HEK293 (cell line): ENCODE results near the gene SH3PXD2B.

Experiments used
- CTCF ChIA-PET: fragments of 350-600 bp; formaldehyde crosslinking; extraction: SDS; loops from one replicate; lab custom pipeline; 2021; ENCODE audit warnings: antibody characterized with exemption; lab: Yijun Ruan, JAX
- POLR2A ChIA-PET: fragments of 300-600 bp; formaldehyde crosslinking; extraction: SDS; loops from one replicate; lab custom pipeline; 2020; ENCODE audit warnings: antibody characterized with exemption, inconsistent platforms; lab: Yijun Ruan, JAX
- H3K27ac ChIP-seq: fragments of 200-500 bp; sonication (Bioruptor generic); 2 replicates; pipeline ENCODE4 v1.5.1; 2014; ENCODE audit warnings: low read depth, low read length, control low read depth, inconsistent platforms; ENCODE audit errors: extremely low read depth
- H3K36me3 ChIP-seq, 2 experiments: fragments of 200-500 bp in 1 of 2; sonication (Bioruptor generic) in 1 of 2; 1 replicate in 1 of 2; 2 replicates in 1 of 2; pipeline ENCODE4 v1.5.1; 2014 to 2017; ENCODE audit warnings: inconsistent platforms in 2 of 2, low read length in 2 of 2; ENCODE audit not compliant: control insufficient read depth in 2 of 2, insufficient read depth in 1 of 2
- H3K4me1 ChIP-seq: fragments of 200-500 bp; sonication (Bioruptor generic); 2 replicates; pipeline ENCODE4 v1.5.1; 2014; ENCODE audit warnings: mild to moderate bottlenecking, low read length, inconsistent platforms; ENCODE audit not compliant: control insufficient read depth, insufficient read depth
- H3K4me3 ChIP-seq: 2 replicates; pipeline ENCODE4 v1.5.1; 2011; ENCODE audit warnings: low read depth, mild to moderate bottlenecking, control low read depth, low read length, moderate library complexity
- H3K9me3 ChIP-seq: fragments of 200-500 bp; sonication (Bioruptor generic); 2 replicates; pipeline ENCODE4 v1.5.1; 2014; ENCODE audit warnings: low read depth, low read length, inconsistent platforms; ENCODE audit not compliant: control insufficient read depth, insufficient read depth
- GLIS1 ChIP-seq: fragments of 450-650 bp; formaldehyde crosslinking; IDR thresholded peaks from 2 replicates; pipeline ENCODE4 v1.5.1; 2016; ENCODE audit warnings: missing biosample characterization, missing genetic modification characterization
- RBAK ChIP-seq: fragments of 450-650 bp; formaldehyde crosslinking; IDR thresholded peaks from 2 replicates; pipeline ENCODE4 v1.5.1; 2016; ENCODE audit warnings: missing biosample characterization, missing genetic modification characterization
- SP3 ChIP-seq: fragments of 450-650 bp; formaldehyde crosslinking; IDR thresholded peaks from 2 replicates; pipeline ENCODE4 v1.5.1; 2016; ENCODE audit warnings: missing biosample characterization, missing genetic modification characterization
- TCF7L2 ChIP-seq: IDR thresholded peaks from 2 replicates; pipeline ENCODE4 v1.6.1; 2011; ENCODE audit warnings: low read depth, mild to moderate bottlenecking, inconsistent platforms, low read length, moderate library complexity, borderline replicate concordance
- ZBTB20 ChIP-seq: fragments of 450-650 bp; formaldehyde crosslinking; IDR thresholded peaks from 2 replicates; pipeline ENCODE4 v1.5.1; 2016; ENCODE audit warnings: missing biosample characterization, missing genetic modification characterization
- ZFP3 ChIP-seq: fragments of 450-650 bp; formaldehyde crosslinking; IDR thresholded peaks from 2 replicates; pipeline ENCODE4 v1.5.1; 2016; ENCODE audit warnings: low read depth, missing biosample characterization, missing genetic modification characterization
- ZFP41 ChIP-seq: fragments of 450-650 bp; formaldehyde crosslinking; IDR thresholded peaks from 2 replicates; pipeline ENCODE4 v1.5.1; 2016; ENCODE audit warnings: missing biosample characterization, missing genetic modification characterization, borderline replicate concordance
- ZIC2 ChIP-seq: fragments of 450-650 bp; formaldehyde crosslinking; IDR thresholded peaks from 2 replicates; pipeline ENCODE4 v1.5.1; 2016; ENCODE audit warnings: missing biosample characterization, missing genetic modification characterization
- ZNF157 ChIP-seq: fragments of 450-650 bp; formaldehyde crosslinking; IDR thresholded peaks from 2 replicates; pipeline ENCODE4 v1.5.1; 2016; ENCODE audit warnings: missing biosample characterization, missing genetic modification characterization
- ZNF24 ChIP-seq: fragments of 450-650 bp; formaldehyde crosslinking; IDR thresholded peaks from 2 replicates; pipeline ENCODE4 v1.5.1; 2016; ENCODE audit warnings: missing biosample characterization, missing genetic modification characterization
- ZNF335 ChIP-seq: fragments of 450-650 bp; formaldehyde crosslinking; conservative IDR thresholded peaks from 2 replicates; pipeline ENCODE4 v1.5.1; 2016; ENCODE audit warnings: missing biosample characterization, missing genetic modification characterization
- ZNF513 ChIP-seq: fragments of 450-650 bp; IDR thresholded peaks from 2 replicates; pipeline ENCODE4 v1.5.1; 2018; ENCODE audit warnings: missing biosample characterization, missing genetic modification characterization
- ZNF514 ChIP-seq: fragments of 450-650 bp; formaldehyde crosslinking; IDR thresholded peaks from 2 replicates; pipeline ENCODE4 v1.5.1; 2016; ENCODE audit warnings: missing biosample characterization, missing genetic modification characterization
- ZNF561 ChIP-seq: fragments of 450-650 bp; IDR thresholded peaks from 2 replicates; pipeline ENCODE4 v1.5.1; 2018; ENCODE audit warnings: missing biosample characterization, missing genetic modification characterization, borderline replicate concordance
- ZNF596 ChIP-seq: fragments of 450-650 bp; IDR thresholded peaks from 2 replicates; pipeline ENCODE4 v1.5.0; 2018; ENCODE audit warnings: missing biosample characterization, mild to moderate bottlenecking, missing genetic modification characterization, moderate library complexity
- ZNF654 ChIP-seq: fragments of 450-650 bp; formaldehyde crosslinking; IDR thresholded peaks from 2 replicates; pipeline ENCODE4 v1.5.1; 2016; ENCODE audit warnings: low read depth, missing biosample characterization, missing genetic modification characterization
- ZNF76 ChIP-seq: fragments of 450-650 bp; formaldehyde crosslinking; IDR thresholded peaks from 2 replicates; pipeline ENCODE4; 2016; ENCODE audit warnings: low read depth, missing biosample characterization, missing genetic modification characterization, borderline replicate concordance
- ZNF776 ChIP-seq: fragments of 450-650 bp; formaldehyde crosslinking; IDR thresholded peaks from 2 replicates; pipeline ENCODE4 v1.5.0; 2017; ENCODE audit warnings: missing biosample characterization, missing genetic modification characterization, borderline replicate concordance
- ZNF777 ChIP-seq: fragments of 450-650 bp; formaldehyde crosslinking; IDR thresholded peaks from 2 replicates; pipeline ENCODE4 v1.5.1; 2017; ENCODE audit warnings: missing biosample characterization, missing genetic modification characterization, borderline replicate concordance
- ZSCAN30 ChIP-seq: fragments of 450-650 bp; IDR thresholded peaks from 2 replicates; pipeline ENCODE4 v1.5.1; 2018; ENCODE audit warnings: missing biosample characterization, mild to moderate bottlenecking, missing genetic modification characterization, moderate library complexity
- ZXDB ChIP-seq: fragments of 450-650 bp; formaldehyde crosslinking; IDR thresholded peaks from 2 replicates; pipeline ENCODE4 v1.5.1; 2016; ENCODE audit warnings: missing biosample characterization, missing genetic modification characterization
- TF ChIP-seq, protein P1 (sequence below): fragments of 450-650 bp; formaldehyde crosslinking; IDR thresholded peaks from 2 replicates; pipeline ENCODE4 v1.5.1; 2017; ENCODE audit warnings: missing biosample characterization, missing genetic modification characterization
- TF ChIP-seq, protein P2 (sequence below): fragments of 450-650 bp; formaldehyde crosslinking; IDR thresholded peaks from 2 replicates; pipeline ENCODE4; 2016; ENCODE audit warnings: missing biosample characterization, missing genetic modification characterization
- TF ChIP-seq, protein P3 (sequence below): fragments of 450-650 bp; formaldehyde crosslinking; IDR thresholded peaks from 2 replicates; pipeline ENCODE4 v1.5.1; 2016; ENCODE audit warnings: missing biosample characterization, missing genetic modification characterization

The SH3PXD2B gene

DNA sequence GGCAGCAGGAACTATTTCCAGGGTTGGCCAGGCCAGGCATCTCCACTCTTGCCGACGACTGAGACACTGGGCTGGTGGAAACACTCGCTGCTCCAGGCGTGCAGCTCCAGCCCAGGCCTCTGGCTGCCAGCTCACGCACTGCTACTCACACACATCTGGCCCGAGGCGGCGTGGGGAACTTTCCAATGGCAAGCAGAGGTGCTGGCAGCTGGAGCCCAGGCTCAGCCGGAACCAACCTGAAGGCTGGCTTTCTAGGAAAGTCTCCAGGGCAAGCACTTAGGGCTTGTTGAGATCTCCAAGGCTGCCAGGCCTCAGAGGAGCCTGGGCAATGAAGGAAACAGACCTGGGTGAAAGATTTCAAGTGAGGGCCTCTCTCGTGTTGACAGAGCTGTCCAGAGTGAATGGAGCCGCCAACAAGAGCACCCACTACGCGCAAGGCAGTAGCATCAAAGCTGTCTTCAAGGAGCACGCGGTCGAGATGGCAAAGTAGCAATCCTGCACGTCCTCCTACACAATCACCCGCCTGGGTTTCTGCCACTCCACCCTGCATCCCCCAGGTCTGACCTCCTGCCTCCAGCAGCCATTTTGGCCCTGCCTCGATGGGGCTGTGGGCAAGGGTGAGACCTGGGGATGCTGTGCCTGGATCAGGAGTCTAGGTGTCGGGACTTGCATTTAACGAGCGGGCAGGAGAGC, 14.4 kb downstream of the SH3PXD2B start:
- no peak overlapping the region for H3K27ac ChIP-seq
- H3K4me1 ChIP-seq, result peaks cover 18% of the 10 kb centered on the region
- H3K36me3 ChIP-seq, result no peaks in the 10 kb centered on the region
- TF ChIP-seq ZIC2 (tag by site-specific recombination), result no peak
- TF ChIP-seq, protein P1, sequence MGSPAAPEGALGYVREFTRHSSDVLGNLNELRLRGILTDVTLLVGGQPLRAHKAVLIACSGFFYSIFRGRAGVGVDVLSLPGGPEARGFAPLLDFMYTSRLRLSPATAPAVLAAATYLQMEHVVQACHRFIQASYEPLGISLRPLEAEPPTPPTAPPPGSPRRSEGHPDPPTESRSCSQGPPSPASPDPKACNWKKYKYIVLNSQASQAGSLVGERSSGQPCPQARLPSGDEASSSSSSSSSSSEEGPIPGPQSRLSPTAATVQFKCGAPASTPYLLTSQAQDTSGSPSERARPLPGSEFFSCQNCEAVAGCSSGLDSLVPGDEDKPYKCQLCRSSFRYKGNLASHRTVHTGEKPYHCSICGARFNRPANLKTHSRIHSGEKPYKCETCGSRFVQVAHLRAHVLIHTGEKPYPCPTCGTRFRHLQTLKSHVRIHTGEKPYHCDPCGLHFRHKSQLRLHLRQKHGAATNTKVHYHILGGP, result 0 out of 2 replicates have a peak, but pooled peaks have one; percentile 37
- TF ChIP-seq ZSCAN30 (tag by site-specific recombination), result no peak
- TF ChIP-seq ZNF777 (tag by site-specific recombination), result no peak
- TF ChIP-seq ZNF157, result no peak
- H3K4me3 ChIP-seq, result no peak overlapping the region
- POLR2A ChIA-PET, result interaction anchor here (0.7 kb wide), 1 partner anchor 343 kb away, joined by 4 read pairs; no protein-coding TSS in a partner anchor
- H3K9me3 ChIP-seq, result no peaks in the 10 kb centered on the region
- CTCF ChIA-PET, result interaction anchor here (0.5 to 7.1 kb wide), 3 partner anchors 11 to 28 kb away, joined by 3 to 67 read pairs (median 4); no protein-coding TSS in a partner anchor

GRCh38 chr5:172438319-172438668, 16.0 kb downstream of the SH3PXD2B start:
- peak overlapping the region; percentile 43; the same call in 1 of the 2 replicates for H3K27ac ChIP-seq
- ChIA-PET POLR2A (interaction anchor here (1.3 to 1.9 kb wide), 3 partner anchors 13 to 432 kb away, joined by 3 to 6 read pairs (median 5); partner anchors contain the start of gene FBXW11), CTCF (interaction anchor here (0.6 to 7.1 kb wide), 4 partner anchors 9 to 219 kb away, joined by 3 to 67 read pairs (median 6); no protein-coding TSS in a partner anchor)
- no peaks in the 10 kb centered on the region for H3K36me3 ChIP-seq
- H3K4me3 ChIP-seq, result no peak overlapping the region
- peaks cover 13% of the 10 kb centered on the region for H3K4me1 ChIP-seq
- no peaks in the 10 kb centered on the region for H3K9me3 ChIP-seq
- TF ChIP-seq ZNF76 (tag by site-specific recombination) (no peak), ZNF335 (tag by site-specific recombination) (peak; percentile 11; the same call in 1 of the 2 replicates)

- H3K4me1 ChIP-seq, result peaks cover 13% of the 10 kb centered on the region
- ChIA-PET POLR2A (interaction anchor here (1.0 to 1.9 kb wide), 4 partner anchors 13 to 431 kb away, joined by 3 to 6 read pairs (median 6); partner anchors contain the start of gene FBXW11), CTCF (interaction anchor here (0.6 to 7.1 kb wide), 6 partner anchors 9 to 220 kb away, joined by 3 to 67 read pairs (median 4); no protein-coding TSS in a partner anchor)
- H3K4me3 ChIP-seq, result no peak overlapping the region
- H3K36me3 ChIP-seq, result no peaks in the 10 kb centered on the region
- peak overlapping the region; percentile 43; the same call in 1 of the 2 replicates for H3K27ac ChIP-seq
- no peaks in the 10 kb centered on the region for H3K9me3 ChIP-seq
- no peak for TF ChIP-seq ZFP3
- TF ChIP-seq SP3 (tag by site-specific recombination), result no peak
- TF ChIP-seq ZIC2 (tag by site-specific recombination), result peak; percentile 44; the same call in 1 of the 2 replicates
- no peak; the same call in 1 of the 2 replicates for TF ChIP-seq ZNF776 (tag by site-specific recombination)
- no peak for TF ChIP-seq ZNF513
- TF ChIP-seq, protein P2, sequence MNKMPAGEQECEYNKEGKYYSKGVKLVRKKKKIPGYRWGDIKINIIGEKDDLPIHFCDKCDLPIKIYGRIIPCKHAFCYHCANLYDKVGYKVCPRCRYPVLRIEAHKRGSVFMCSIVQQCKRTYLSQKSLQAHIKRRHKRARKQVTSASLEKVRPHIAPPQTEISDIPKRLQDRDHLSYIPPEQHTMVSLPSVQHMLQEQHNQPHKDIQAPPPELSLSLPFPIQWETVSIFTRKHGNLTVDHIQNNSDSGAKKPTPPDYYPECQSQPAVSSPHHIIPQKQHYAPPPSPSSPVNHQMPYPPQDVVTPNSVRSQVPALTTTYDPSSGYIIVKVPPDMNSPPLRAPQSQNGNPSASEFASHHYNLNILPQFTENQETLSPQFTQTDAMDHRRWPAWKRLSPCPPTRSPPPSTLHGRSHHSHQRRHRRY (tag by site-specific recombination), result no peak
- TF ChIP-seq ZNF596, result no peak
- TF ChIP-seq ZBTB20, result no peak
- TF ChIP-seq, protein P3, sequence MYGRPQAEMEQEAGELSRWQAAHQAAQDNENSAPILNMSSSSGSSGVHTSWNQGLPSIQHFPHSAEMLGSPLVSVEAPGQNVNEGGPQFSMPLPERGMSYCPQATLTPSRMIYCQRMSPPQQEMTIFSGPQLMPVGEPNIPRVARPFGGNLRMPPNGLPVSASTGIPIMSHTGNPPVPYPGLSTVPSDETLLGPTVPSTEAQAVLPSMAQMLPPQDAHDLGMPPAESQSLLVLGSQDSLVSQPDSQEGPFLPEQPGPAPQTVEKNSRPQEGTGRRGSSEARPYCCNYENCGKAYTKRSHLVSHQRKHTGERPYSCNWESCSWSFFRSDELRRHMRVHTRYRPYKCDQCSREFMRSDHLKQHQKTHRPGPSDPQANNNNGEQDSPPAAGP (tag by site-specific recombination), result 0 out of 2 replicates have a peak, but pooled peaks have one; percentile 17
- TF ChIP-seq GLIS1, result no peak; the same call in 1 of the 2 replicates
- no peak for TF ChIP-seq ZNF514 (tag by site-specific recombination)
- no peak for TF ChIP-seq RBAK (tag by site-specific recombination)
- TF ChIP-seq ZNF561, result peak; percentile 99
- peak; percentile 90 for TF ChIP-seq ZNF24 (tag by site-specific recombination)
- no peak for TF ChIP-seq TCF7L2
- TF ChIP-seq ZFP41 (tag by site-specific recombination), result no peak
- peak; percentile 77 for TF ChIP-seq ZXDB (tag by site-specific recombination)
- no peak for TF ChIP-seq ZNF654 (tag by site-specific recombination)
These were observed 16.6 kb downstream of the SH3PXD2B start for GRCh38 chr5:172437445-172438318.
